Panc1 (cell line): ENCODE measurements around the gene FGF7.

Source experiments
- CTCF ChIP-seq: fragments of 450-650 bp; IDR thresholded peaks from 2 replicates; pipeline ENCODE4 v1.5.1; 2017; ENCODE audit warnings: mild to moderate bottlenecking
- POLR2AphosphoS5 ChIP-seq: IDR thresholded peaks from 2 replicates; pipeline ENCODE4 v1.6.1; 2012; ENCODE audit warnings: mild to moderate bottlenecking, low read depth, low read length, moderate library complexity
- REST ChIP-seq, 2 experiments: IDR thresholded peaks; 2 replicates each; pipeline ENCODE4 v1.6.1; 2011 to 2012; ENCODE audit warnings: low read depth in 2 of 2, control low read depth in 1 of 2, low read length in 1 of 2, mild to moderate bottlenecking in 1 of 2, moderate library complexity in 1 of 2; ENCODE audit not compliant: insufficient read depth in 1 of 2
- SIN3A ChIP-seq: IDR thresholded peaks from 2 replicates; pipeline ENCODE4 v1.6.1; 2012; ENCODE audit warnings: low read depth, mild to moderate bottlenecking, low read length, moderate library complexity, borderline replicate concordance; ENCODE audit not compliant: insufficient read depth
- TCF7L2 ChIP-seq: IDR thresholded peaks from 2 replicates; pipeline ENCODE4 v1.6.1; 2011; ENCODE audit warnings: mild to moderate bottlenecking, low read depth, low read length, inconsistent platforms

- no peak for TF ChIP-seq POLR2AphosphoS5
- no peak for TF ChIP-seq SIN3A
- peak; percentile 13; the same call in 1 of the 2 replicates for TF ChIP-seq CTCF
- no peak for TF ChIP-seq REST (IDR thresholded peaks at IDR 0.05; ENCODE audit: insufficient read depth in 1 of 2, low read depth in 2 of 2, low read length in 1 of 2)
- TF ChIP-seq TCF7L2 = no peak
Observed at GRCh38 chr15:49521802-49522201, 98.8 kb downstream of the FGF7 start.
